ENCODE results near the gene SLC28A1. TPM values are rescaled to one million over a fixed set of nuclear protein-coding genes. Genes with fewer than 3 reads are reported as not detected.

The SLC28A1 gene
- polyA plus RNA-seq, 1 of the 3 experiments (the other 2 are of a cell fraction), result not detected

- no peak for TF ChIP-seq CTCF (IDR thresholded peaks at IDR 0.05)
- TF ChIP-seq EP300 (IDR thresholded peaks at IDR 0.05; ENCODE audit: borderline replicate concordance in 1 of 2, low read depth in 1 of 2, low read length in 1 of 2), result no peak
- no peak for TF ChIP-seq GATA2 (CRISPR knock-in tag; IDR thresholded peaks at IDR 0.05)
- TF ChIP-seq EZH2phosphoT487 (IDR thresholded peaks at IDR 0.05; ENCODE audit: borderline replicate concordance, low read depth), result no peak
- TF ChIP-seq USF2 (IDR thresholded peaks at IDR 0.05; ENCODE audit: borderline replicate concordance, low read depth, low read length), result no peak
- no peak for TF ChIP-seq TEAD4 (IDR thresholded peaks at IDR 0.05; ENCODE audit: borderline replicate concordance, insufficient read depth)
- no peak for TF ChIP-seq SIN3A (IDR thresholded peaks at IDR 0.05; ENCODE audit: borderline replicate concordance, low read depth, low read length)
- no peak for TF ChIP-seq CHD2 (IDR thresholded peaks at IDR 0.05; ENCODE audit: low read length, partially characterized antibody)
- TF ChIP-seq PBX3 (IDR thresholded peaks at IDR 0.05), result no peak
Observed at GRCh38 chr15:84929795-84930603, 45.5 kb downstream of the SLC28A1 start (continued).

GRCh38 chr15:84934942-84935729 is 50.7 kb downstream of the SLC28A1 start:
- Histone ChIP-seq H3K4me1 (ENCODE audit: control insufficient read depth in 1 of 2, insufficient read depth in 2 of 2, low read depth in 1 of 2, low read length in 1 of 2) (peaks cover 1 to 2% of the 10 kb centered on the region in 2 experiments; a peak in 1 of 4 replicates), H3K9me3 (no peaks in the 10 kb centered on the region), H3K27ac (ENCODE audit: low read depth in 2 of 2, low read length in 1 of 2) (no peak overlapping the region), H4K20me1 (ENCODE audit: insufficient read depth) (no peaks in the 10 kb centered on the region), H3K9ac (no peak overlapping the region), H3K36me3 (replicated peaks in 1 of 2; ENCODE audit: control insufficient read depth in 1 of 2, insufficient read depth in 2 of 2, low read length in 1 of 2) (no peaks in the 10 kb centered on the region), H3K27me3 (ENCODE audit: insufficient read depth) (no peaks in the 10 kb centered on the region), H3K79me2 (ENCODE audit: insufficient read depth) (no peaks in the 10 kb centered on the region), H3F3A (replicated peaks; ENCODE audit: insufficient read depth) (no peaks in the 10 kb centered on the region), H3K4me2 (no peak overlapping the region), H3K4me3 (ENCODE audit: low read depth in 2 of 2, low read length in 1 of 2) (no peak overlapping the region), H3K9me2 (no peaks in the 10 kb centered on the region), H2AFZ (ENCODE audit: low read depth) (no peak overlapping the region)
- 84% methylated on average over 19 of the region's 21 CpGs for WGBS (ENCODE audit: low lambda C conversion rate)
- peak; percentile 49 for TF ChIP-seq RAD21 (IDR thresholded peaks at IDR 0.05; ENCODE audit: low read length)
- TF ChIP-seq CTCF (IDR thresholded peaks at IDR 0.05), result peak; percentile 39
- TF ChIP-seq IRF3 (IDR thresholded peaks at IDR 0.05; ENCODE audit: low read depth, low read length), result no peak
- POLR2A ChIA-PET, result no interaction called here
- DNase-seq, result no peak
- CTCF ChIA-PET, result interaction anchor here (0.7 to 1.4 kb wide), 5 partner anchors 9 to 337 kb away, joined by 3 to 4 read pairs (median 3); no protein-coding TSS in a partner anchor

All from SK-N-SH (cell line).